Naive thymus-derived CD4-positive, alpha-beta T cell (primary cell): ENCODE results near the gene UBE3D. TPM values are rescaled to one million over a fixed set of nuclear protein-coding genes. Genes with fewer than 3 reads are reported as not detected.

Source experiments
- ATAC-seq: fragments of 150-1000 bp; cut with Tn5 transposase; 2 replicates; pipeline ENCODE4 v1.10.0; 2021; ENCODE audit warnings: mild to moderate bottlenecking, moderate library complexity
- CTCF ChIA-PET: fragments of 350-600 bp; sonication (Branson Sonifier 250); formaldehyde crosslinking; loops from one replicate; lab custom pipeline; 2021; ENCODE audit warnings: antibody characterized with exemption; lab: Charles Lee
- POLR2A ChIA-PET: fragments of 350-600 bp; sonication (Branson Sonifier 250); formaldehyde crosslinking; loops from one replicate; lab custom pipeline; 2021; ENCODE audit warnings: antibody characterized with exemption, inconsistent platforms; lab: Charles Lee
- DNase-seq, 9 donors: peaks; one replicate each; pipeline versions ENCODE4 v3.0.0 to v3.0.0-alpha.2; 2020 to 2022; ENCODE audit warnings: mixed read lengths in 1 of 9
- H3K27ac ChIP-seq: one replicate; pipeline ENCODE4 v1.7.0; 2013; ENCODE audit warnings: mild to moderate bottlenecking, low read depth, low read length, moderate library complexity
- H3K27me3 ChIP-seq, 2 donors: one replicate each; pipeline ENCODE4 v1.7.0; 2013; ENCODE audit warnings: low read length in 2 of 2, mild to moderate bottlenecking in 2 of 2, moderate library complexity in 2 of 2; ENCODE audit not compliant: control insufficient read depth in 2 of 2, insufficient read depth in 2 of 2
- H3K36me3 ChIP-seq, 3 experiments: 1 replicate in 2 of 3; 2 replicates in 1 of 3; pipeline ENCODE4 v1.7.0; 2013; ENCODE audit warnings: low read length in 3 of 3, mild to moderate bottlenecking in 3 of 3, moderate library complexity in 1 of 3; ENCODE audit not compliant: insufficient read depth in 3 of 3, control insufficient read depth in 2 of 3
- H3K4me1 ChIP-seq, 2 donors: one replicate each; pipeline ENCODE4 v1.7.0; 2013; ENCODE audit warnings: low read length in 2 of 2, mild to moderate bottlenecking in 2 of 2, moderate library complexity in 1 of 2; ENCODE audit not compliant: control insufficient read depth in 2 of 2, insufficient read depth in 2 of 2
- H3K4me3 ChIP-seq: 2 replicates; pipeline ENCODE4 v1.7.0; 2013; ENCODE audit warnings: mild to moderate bottlenecking, low read length
- H3K9me3 ChIP-seq, 3 experiments: 1 replicate in 2 of 3; 2 replicates in 1 of 3; pipeline ENCODE4 v1.7.0; 2013; ENCODE audit warnings: low read length in 3 of 3; ENCODE audit not compliant: control insufficient read depth in 2 of 3
- H3K27ac Mint-ChIP-seq, 9 donors: one replicate each; pipeline ENCODE4 v1.8.0; 2020 to 2022; ENCODE audit warnings: mixed read lengths in 9 of 9, mild to moderate bottlenecking in 8 of 9, moderate library complexity in 5 of 9, inconsistent platforms in 2 of 9
- H3K27me3 Mint-ChIP-seq, 5 donors: one replicate each; pipeline ENCODE4 v1.8.0; 2021 to 2022; ENCODE audit warnings: mixed read lengths in 5 of 5, mild to moderate bottlenecking in 1 of 5
- H3K36me3 Mint-ChIP-seq, 5 donors: one replicate each; pipeline ENCODE4 v1.8.0; 2020 to 2022; ENCODE audit warnings: mixed read lengths in 5 of 5, mild to moderate bottlenecking in 3 of 5, inconsistent platforms in 1 of 5
- H3K4me1 Mint-ChIP-seq, 7 donors: one replicate each; pipeline ENCODE4 v1.8.0; 2020 to 2022; ENCODE audit warnings: mixed read lengths in 7 of 7, mild to moderate bottlenecking in 3 of 7, inconsistent platforms in 1 of 7
- H3K4me3 Mint-ChIP-seq, 10 donors: one replicate each; pipeline ENCODE4 v1.8.0; 2020 to 2022; ENCODE audit warnings: mild to moderate bottlenecking in 10 of 10, mixed read lengths in 10 of 10, moderate library complexity in 6 of 10, inconsistent platforms in 2 of 10
- H3K9me3 Mint-ChIP-seq, 11 donors: one replicate each; pipeline ENCODE4 v1.8.0; 2020 to 2022; ENCODE audit warnings: mixed read lengths in 11 of 11, mild to moderate bottlenecking in 4 of 11, inconsistent platforms in 1 of 11, moderate library complexity in 1 of 11
- intact Hi-C, 2 donors: fragments of 100-400 bp; cut with micrococcal nuclease; formaldehyde crosslinking; loops; one replicate each; pipeline ENCODE4 v1.15.1; 2023
- polyA plus RNA-seq, 2 donors: library from polyadenylated mRNA; unstranded; fragments of 300-500 nt; fragmentation: Illumina TruSeq; gene quantifications; one replicate each; pipeline ENCODE4 v1.2.3, GENCODE V29; 2021
- total RNA-seq, 6 experiments: library from RNA in 5 of 6; stranded (reverse) in 5 of 6; gene quantifications; 1 replicate in 5 of 6; 2 replicates in 1 of 6; pipeline ENCODE4 v1.2.3 and lab custom pipeline; 2021 to 2026

Gene UBE3D
- total and polyA plus RNA-seq, 7 experiments from 2014 or later = 5.8 to 9.3 (median 7.4) TPM

DNA sequence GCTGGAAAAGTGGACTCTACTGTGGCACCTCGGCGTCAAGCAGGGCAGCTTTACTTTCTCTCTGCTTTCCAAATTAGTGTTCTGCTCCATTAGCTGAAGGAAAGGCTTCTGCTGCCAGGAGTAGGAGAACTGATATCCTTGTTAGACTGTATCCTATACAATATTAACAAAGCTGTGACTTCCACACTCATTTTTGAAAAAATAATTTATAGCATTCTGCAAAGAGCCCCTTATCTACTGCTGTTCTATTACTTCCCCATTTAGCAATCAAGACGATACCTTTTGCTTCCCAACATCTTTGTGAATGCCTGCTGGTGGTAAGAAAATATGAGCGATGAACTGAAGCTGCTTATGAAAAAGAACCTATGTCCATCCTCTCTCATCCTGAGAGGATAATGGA lies 151.1 kb downstream of the UBE3D start:
- H3K9me3 Mint-ChIP-seq = peaks cover 0 to 8% (median 3%) of the 10 kb centered on the region in 11 donors

DNA sequence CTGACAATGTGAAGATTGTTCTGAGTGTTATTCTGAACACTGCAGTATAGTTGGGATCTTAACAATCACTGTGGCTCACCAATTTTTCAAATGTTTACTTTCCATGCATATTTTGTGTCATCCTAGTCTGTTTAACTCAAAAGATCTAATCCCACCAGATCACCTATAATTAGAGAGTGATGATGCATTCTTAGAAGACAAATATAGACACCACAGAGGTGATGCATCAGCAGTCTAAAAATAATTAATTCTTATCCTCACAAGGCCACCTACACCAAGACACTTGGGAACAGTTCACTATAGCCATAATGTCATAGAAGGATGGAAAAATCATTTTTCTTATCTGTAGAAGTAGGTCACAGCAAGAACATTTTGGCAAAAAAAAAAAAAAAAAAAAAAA lies 154.8 kb downstream of the UBE3D start:
- Histone ChIP-seq H3K27ac (no peak overlapping the region), H3K4me1 (no peaks in the 10 kb centered on the region), H3K4me3 (no peak overlapping the region), H3K27me3 (no peaks in the 10 kb centered on the region), H3K9me3 (no peaks in the 10 kb centered on the region), H3K36me3 (no peaks in the 10 kb centered on the region)
- H3K27ac Mint-ChIP-seq = no peak overlapping the region
- CTCF ChIA-PET = no interaction called here
- ATAC-seq = no peak
- no peak overlapping the region for H3K4me3 Mint-ChIP-seq
- peaks cover 0 to 49% (median 16%) of the 10 kb centered on the region in 5 donors for H3K36me3 Mint-ChIP-seq
- intact Hi-C loops = no loop called here
- H3K9me3 Mint-ChIP-seq = no peaks in the 10 kb centered on the region
- no peak for DNase-seq
- POLR2A ChIA-PET = no interaction called here
- H3K27me3 Mint-ChIP-seq = no peaks in the 10 kb centered on the region
- H3K4me1 Mint-ChIP-seq = peaks cover 0 to 7% (median 0%) of the 10 kb centered on the region in 7 donors

More for the DNA sequence above, 151.1 kb downstream of the UBE3D start:
- no peak overlapping the region for H3K4me3 Mint-ChIP-seq
- no peaks in the 10 kb centered on the region for H3K27me3 ChIP-seq
- H3K9me3 ChIP-seq = no peaks in the 10 kb centered on the region
- CTCF ChIA-PET = no interaction called here
- H3K27me3 Mint-ChIP-seq = no peaks in the 10 kb centered on the region
- H3K4me1 ChIP-seq = no peaks in the 10 kb centered on the region
- POLR2A ChIA-PET = no interaction called here
- no peak overlapping the region for H3K4me3 ChIP-seq
- intact Hi-C loops = no loop called here
- H3K27ac Mint-ChIP-seq = no peak overlapping the region
- no peaks in the 10 kb centered on the region for H3K36me3 ChIP-seq
- no peak overlapping the region for H3K27ac ChIP-seq
- peaks cover 3 to 55% (median 33%) of the 10 kb centered on the region in 5 donors for H3K36me3 Mint-ChIP-seq
- DNase-seq (no peak), ATAC-seq (no peak)
- peaks cover 0 to 5% (median 0%) of the 10 kb centered on the region in 7 donors for H3K4me1 Mint-ChIP-seq

DNA sequence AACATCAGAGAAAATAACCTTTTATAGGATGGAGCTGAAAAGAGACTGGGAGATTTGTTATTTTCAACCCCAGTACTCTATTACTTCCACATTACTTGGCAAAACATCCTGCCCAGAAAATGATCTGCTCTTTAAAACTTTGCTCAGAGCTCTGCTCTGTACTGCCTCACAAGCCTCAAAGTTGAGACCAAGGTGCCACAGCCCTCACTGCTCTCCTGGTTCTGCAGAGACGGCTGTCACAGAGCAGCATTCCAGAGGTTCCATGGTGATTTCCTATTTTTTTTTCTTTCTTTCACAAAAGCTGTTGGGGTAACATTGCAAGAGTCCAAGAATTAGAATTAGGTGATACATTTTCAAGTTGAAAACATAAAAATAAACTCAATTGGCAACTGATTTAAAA lies 155.2 kb downstream of the UBE3D start:
- no peak for DNase-seq
- Mint-ChIP-seq H3K27me3 (no peaks in the 10 kb centered on the region), H3K36me3 (peaks cover 0 to 44% (median 16%) of the 10 kb centered on the region in 5 donors), H3K9me3 (no peaks in the 10 kb centered on the region), H3K4me3 (no peak overlapping the region), H3K4me1 (peaks cover 0 to 7% (median 0%) of the 10 kb centered on the region in 7 donors), H3K27ac (no peak overlapping the region)
- POLR2A ChIA-PET = no interaction called here
- H3K36me3 ChIP-seq = no peaks in the 10 kb centered on the region
- intact Hi-C loops = no loop called here
- H3K9me3 ChIP-seq = no peaks in the 10 kb centered on the region
- H3K4me3 ChIP-seq = no peak overlapping the region
- CTCF ChIA-PET = no interaction called here
- ATAC-seq = no peak
- H3K27ac ChIP-seq = no peak overlapping the region
- no peaks in the 10 kb centered on the region for H3K4me1 ChIP-seq
- no peaks in the 10 kb centered on the region for H3K27me3 ChIP-seq

DNA sequence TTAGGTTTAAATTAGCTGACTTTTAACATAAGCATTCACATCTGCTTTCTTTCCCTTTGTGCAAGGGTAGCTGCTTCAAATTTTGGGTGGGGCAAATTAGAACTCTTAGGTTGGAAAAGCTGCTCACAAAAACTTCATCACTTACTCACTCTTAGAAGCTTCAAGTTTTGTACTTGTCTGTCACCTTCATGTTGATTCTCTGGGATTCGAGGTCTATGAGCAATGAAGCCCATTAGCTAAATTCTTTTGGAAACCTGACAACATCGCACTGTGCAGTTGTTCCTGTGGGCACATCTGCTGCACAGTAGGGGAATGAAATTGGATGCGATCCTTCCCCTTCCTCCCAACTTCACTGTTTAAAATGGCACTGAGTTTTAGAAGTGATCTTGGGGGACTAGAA lies 156.1 kb downstream of the UBE3D start:
- H3K4me1 Mint-ChIP-seq = peaks cover 0 to 7% (median 0%) of the 10 kb centered on the region in 7 donors
- no peak for ATAC-seq

DNA sequence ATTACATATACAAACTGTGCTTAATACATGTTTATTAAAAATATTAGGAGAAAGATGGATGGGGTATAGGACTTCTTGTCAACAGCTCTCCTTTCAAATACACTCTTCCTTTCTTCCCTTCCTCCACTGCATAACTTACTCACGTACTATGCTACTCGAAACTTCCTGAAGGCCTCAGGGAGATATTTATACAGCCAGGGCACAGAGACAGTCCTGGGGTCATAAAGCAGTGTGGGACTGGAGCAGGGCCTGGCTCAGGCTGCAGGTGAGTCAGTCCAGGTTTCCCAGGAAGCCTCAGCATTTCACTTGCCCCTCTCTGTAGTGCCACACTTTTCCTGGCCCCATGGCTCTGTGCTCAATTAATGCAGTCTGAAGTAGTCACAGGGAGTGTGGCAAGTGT lies 157.0 kb downstream of the UBE3D start:
- Histone ChIP-seq H3K36me3 (no peaks in the 10 kb centered on the region), H3K4me1 (no peaks in the 10 kb centered on the region), H3K27ac (no peak overlapping the region), H3K9me3 (no peaks in the 10 kb centered on the region), H3K4me3 (no peak overlapping the region), H3K27me3 (no peaks in the 10 kb centered on the region)
- intact Hi-C loops = no loop called here
- Mint-ChIP-seq H3K4me1 (peaks cover 0 to 7% (median 0%) of the 10 kb centered on the region in 7 donors), H3K27me3 (no peaks in the 10 kb centered on the region), H3K36me3 (peaks cover 0 to 33% (median 12%) of the 10 kb centered on the region in 5 donors), H3K27ac (no peak overlapping the region), H3K4me3 (no peak overlapping the region), H3K9me3 (no peaks in the 10 kb centered on the region)
- DNase-seq (no peak), ATAC-seq (no peak)
- ChIA-PET CTCF (no interaction called here), POLR2A (no interaction called here)

More for the DNA sequence above, 156.1 kb downstream of the UBE3D start:
- Mint-ChIP-seq H3K9me3 (no peaks in the 10 kb centered on the region), H3K4me3 (no peak overlapping the region), H3K27ac (no peak overlapping the region), H3K27me3 (no peaks in the 10 kb centered on the region), H3K36me3 (peaks cover 0 to 42% (median 13%) of the 10 kb centered on the region in 5 donors)
- Histone ChIP-seq H3K27me3 (no peaks in the 10 kb centered on the region), H3K4me3 (no peak overlapping the region), H3K36me3 (no peaks in the 10 kb centered on the region), H3K27ac (no peak overlapping the region), H3K4me1 (no peaks in the 10 kb centered on the region), H3K9me3 (no peaks in the 10 kb centered on the region)
- CTCF ChIA-PET = no interaction called here
- intact Hi-C loops = no loop called here
- POLR2A ChIA-PET = no interaction called here
- no peak for DNase-seq

DNA sequence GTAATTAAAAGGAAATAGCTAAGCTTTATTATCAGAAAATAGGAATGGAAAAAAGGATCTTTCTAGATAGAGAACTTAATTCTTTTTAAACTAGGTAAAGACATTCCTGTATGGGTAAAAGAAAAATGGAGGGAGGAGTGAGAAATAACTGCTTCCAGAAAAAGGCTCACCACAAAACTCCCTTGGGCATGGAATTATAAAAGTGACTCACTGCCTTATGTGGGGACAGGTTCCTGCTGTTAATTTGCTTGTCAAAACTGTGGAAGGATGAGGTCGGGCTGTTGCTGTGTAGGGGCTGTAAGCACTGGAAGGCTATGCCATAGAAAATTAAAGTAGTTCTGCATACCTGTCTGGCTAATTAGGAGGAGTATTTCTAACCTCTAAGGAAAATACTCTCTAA lies 158.7 kb downstream of the UBE3D start:
- no peaks in the 10 kb centered on the region for H3K27me3 ChIP-seq
- Mint-ChIP-seq H3K27me3 (no peaks in the 10 kb centered on the region), H3K27ac (no peak overlapping the region), H3K4me1 (peaks cover 0 to 7% (median 0%) of the 10 kb centered on the region in 7 donors), H3K36me3 (peaks cover 0 to 39% (median 20%) of the 10 kb centered on the region in 5 donors), H3K9me3 (no peaks in the 10 kb centered on the region), H3K4me3 (no peak overlapping the region)
- no peaks in the 10 kb centered on the region for H3K9me3 ChIP-seq
- intact Hi-C loops = no loop called here
- ChIA-PET CTCF (interaction anchor here (0.6 kb wide), 1 partner anchor 29 kb away, joined by 4 read pairs; no protein-coding TSS in a partner anchor), POLR2A (no interaction called here)
- no peaks in the 10 kb centered on the region for H3K4me1 ChIP-seq
- no peak for ATAC-seq
- DNase-seq = no peak
- H3K4me3 ChIP-seq = no peak overlapping the region
- no peak overlapping the region for H3K27ac ChIP-seq
- no peaks in the 10 kb centered on the region for H3K36me3 ChIP-seq

DNA sequence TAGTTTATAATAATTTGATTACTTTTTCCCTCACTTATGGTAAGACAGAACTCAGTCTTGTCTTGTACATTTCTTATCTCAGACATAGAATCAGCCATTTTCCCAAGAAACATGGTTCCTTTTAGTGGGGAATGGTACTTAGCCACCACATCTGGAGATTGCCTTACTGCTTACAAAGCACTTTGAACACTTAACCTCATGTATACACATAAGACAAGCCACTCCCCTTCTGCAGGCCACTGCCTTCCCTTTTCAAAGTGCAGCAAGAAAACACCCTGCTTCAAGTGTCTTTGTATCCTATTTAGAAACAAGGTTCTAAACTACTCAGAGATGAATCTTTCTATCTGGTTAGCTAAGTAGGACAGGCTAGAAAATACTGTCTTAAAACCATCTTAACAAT lies 159.2 kb downstream of the UBE3D start:
- peaks cover 0 to 7% (median 0%) of the 10 kb centered on the region in 7 donors for H3K4me1 Mint-ChIP-seq
- Histone ChIP-seq H3K4me3 (no peak overlapping the region), H3K36me3 (no peaks in the 10 kb centered on the region), H3K9me3 (no peaks in the 10 kb centered on the region), H3K4me1 (no peaks in the 10 kb centered on the region), H3K27ac (no peak overlapping the region), H3K27me3 (no peaks in the 10 kb centered on the region)
- CTCF ChIA-PET = no interaction called here
- intact Hi-C loops = no loop called here
- no peaks in the 10 kb centered on the region for H3K9me3 Mint-ChIP-seq
- peaks cover 0 to 40% (median 20%) of the 10 kb centered on the region in 5 donors for H3K36me3 Mint-ChIP-seq
- H3K27ac Mint-ChIP-seq = no peak overlapping the region
- DNase-seq (no peak), ATAC-seq (no peak)
- POLR2A ChIA-PET = no interaction called here
- no peaks in the 10 kb centered on the region for H3K27me3 Mint-ChIP-seq
- no peak overlapping the region for H3K4me3 Mint-ChIP-seq
